LNCAP (cell line): Measurements from ENCODE around the gene LRFN2.

Source experiments
- CTCF ChIP-seq: fragments of 450-650 bp; IDR thresholded peaks from 2 replicates; pipeline ENCODE4 v1.5.1; 2017; ENCODE audit warnings: mild to moderate bottlenecking

Gene LRFN2

GRCh38 chr6:40408786-40409542 is 178.2 kb downstream of the LRFN2 start:
- TF ChIP-seq CTCF: no peak

DNA sequence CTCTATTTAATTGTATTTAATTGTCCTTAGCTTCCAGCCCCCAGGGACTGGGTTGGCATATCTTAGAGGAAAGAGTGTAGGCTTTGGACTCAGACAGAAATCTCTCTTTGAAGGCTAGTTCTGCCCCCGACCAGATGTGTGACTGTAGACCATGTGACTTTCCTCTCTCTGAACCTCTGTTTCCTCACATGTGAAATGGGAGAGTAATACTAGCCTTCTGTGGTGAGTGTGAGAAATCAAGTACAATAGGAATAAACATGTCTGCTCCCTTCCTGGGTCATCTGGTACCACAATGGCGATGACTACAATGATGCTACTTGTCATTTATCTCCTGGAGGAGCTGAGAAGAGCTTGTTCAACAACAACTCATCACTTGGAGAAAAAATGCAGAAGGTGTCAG is 179.9 kb downstream of the LRFN2 start:
- no peak for TF ChIP-seq CTCF

DNA sequence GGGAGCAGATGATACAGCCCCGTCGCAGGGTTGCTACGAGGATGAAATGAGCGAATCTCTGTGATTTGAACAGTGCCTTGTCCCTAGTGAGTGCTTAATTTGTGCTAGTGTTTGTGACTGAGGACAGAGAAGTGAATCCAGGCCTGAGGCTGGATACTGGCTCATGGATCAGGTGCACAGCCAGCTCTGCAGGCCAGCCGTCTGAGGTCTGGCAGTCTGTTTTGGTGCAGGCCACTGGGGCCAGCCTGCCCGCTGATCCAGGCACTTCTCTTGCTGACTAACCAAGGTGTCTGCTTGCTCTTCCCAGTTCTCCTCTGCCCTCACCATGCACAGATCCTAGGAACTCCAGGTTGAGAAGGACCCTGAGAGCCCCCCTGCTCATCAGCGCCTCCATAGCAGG is 181.0 kb downstream of the LRFN2 start:
- TF ChIP-seq CTCF: no peak

DNA sequence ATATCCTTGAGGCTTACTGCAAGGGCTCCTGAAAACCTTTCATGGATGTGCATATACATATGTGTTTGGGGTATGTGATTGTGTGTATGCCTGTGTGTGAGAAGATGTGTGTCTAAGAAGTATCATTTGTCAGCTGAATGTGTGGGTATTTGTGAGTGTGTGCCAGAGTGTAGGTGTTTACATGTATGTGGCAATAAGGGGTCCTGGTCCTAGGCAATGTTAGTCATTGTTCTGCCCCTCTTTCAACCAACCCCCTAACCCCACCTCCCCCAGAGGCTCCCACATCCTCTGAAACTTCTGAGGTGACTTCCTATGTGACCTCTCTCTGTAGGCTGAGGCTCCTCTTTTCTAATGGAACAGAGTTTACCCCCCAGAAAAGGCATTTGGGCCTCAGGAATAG is 186.4 kb downstream of the LRFN2 start:
- no peak for TF ChIP-seq CTCF

GRCh38 chr6:40399888-40400457 is 187.2 kb downstream of the LRFN2 start:
- TF ChIP-seq CTCF: no peak

DNA sequence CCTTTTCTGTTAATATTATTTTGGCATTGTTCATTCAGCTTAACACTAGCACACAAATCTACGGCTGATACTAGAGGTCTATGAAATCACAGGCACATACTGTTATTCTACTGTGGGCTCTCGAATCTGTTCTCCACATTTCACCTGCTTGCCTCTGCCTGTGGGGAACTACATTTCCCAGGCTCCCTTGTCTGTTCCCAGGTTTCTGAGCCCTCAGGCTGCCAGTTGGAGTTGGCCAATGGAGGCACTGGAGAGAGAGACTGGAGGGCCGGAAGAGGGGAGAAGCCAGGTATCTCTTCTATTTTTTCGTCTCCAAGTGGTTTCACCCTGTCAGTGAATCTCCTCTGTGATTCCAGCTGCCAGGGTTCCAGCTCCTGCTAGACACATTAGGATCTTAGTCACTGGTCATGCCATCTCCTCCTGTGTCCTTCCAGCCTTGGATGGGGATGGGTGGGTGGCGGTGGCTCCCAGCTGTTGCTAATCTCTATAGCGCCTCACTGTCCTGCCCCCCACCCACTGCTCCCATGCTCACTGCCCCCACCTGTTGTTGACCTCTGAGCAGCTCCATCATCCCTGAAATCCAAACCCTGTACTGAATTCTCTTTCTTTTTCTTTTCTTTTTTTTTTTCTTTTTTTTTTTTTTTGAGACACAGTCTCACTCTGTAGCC is 188.2 kb downstream of the LRFN2 start:
- no peak for TF ChIP-seq CTCF

- TF ChIP-seq CTCF: no peak
These were observed 189.0 kb downstream of the LRFN2 start for GRCh38 chr6:40398034-40398691.
